ENCODE data around the gene FBN2.

DNA sequence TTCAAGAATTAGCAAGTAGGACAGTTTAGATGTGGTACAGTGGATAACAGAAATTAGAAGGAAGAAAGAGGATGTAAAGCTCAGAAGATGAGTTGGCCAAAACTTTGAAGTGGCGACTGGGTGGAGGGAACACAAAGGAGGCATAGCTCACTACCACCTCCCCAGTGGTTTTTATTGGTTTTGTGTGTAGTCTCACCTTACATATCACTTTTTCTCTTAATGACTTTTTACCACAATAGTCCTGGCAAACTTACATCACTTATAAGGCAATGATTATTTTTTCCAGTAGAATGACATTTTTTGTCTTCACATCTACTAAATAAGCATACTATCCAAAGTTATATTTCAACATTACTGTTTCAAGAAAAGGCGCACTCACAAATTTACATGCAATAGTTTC, 49.2 kb upstream of the FBN2 start:
- TF ChIP-seq, protein P1, sequence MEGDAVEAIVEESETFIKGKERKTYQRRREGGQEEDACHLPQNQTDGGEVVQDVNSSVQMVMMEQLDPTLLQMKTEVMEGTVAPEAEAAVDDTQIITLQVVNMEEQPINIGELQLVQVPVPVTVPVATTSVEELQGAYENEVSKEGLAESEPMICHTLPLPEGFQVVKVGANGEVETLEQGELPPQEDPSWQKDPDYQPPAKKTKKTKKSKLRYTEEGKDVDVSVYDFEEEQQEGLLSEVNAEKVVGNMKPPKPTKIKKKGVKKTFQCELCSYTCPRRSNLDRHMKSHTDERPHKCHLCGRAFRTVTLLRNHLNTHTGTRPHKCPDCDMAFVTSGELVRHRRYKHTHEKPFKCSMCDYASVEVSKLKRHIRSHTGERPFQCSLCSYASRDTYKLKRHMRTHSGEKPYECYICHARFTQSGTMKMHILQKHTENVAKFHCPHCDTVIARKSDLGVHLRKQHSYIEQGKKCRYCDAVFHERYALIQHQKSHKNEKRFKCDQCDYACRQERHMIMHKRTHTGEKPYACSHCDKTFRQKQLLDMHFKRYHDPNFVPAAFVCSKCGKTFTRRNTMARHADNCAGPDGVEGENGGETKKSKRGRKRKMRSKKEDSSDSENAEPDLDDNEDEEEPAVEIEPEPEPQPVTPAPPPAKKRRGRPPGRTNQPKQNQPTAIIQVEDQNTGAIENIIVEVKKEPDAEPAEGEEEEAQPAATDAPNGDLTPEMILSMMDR (IDR thresholded peaks at IDR 0.05), result no peak
- TF ChIP-seq POLR2A (IDR thresholded peaks at IDR 0.05) (no peak), EP300 (IDR thresholded peaks at IDR 0.05) (no peak)
